HepG2 (cell line): ENCODE measurements around the gene POLRMT. TPM values are rescaled to one million over a fixed set of nuclear protein-coding genes. Genes with fewer than 3 reads are reported as not detected.
"Not testable (repeated sequence)": the region's sequence is repeated elsewhere in the genome, so short reads cannot be mapped to it uniquely, and the experiment has no call there.

Source experiments
- ATAC-seq: fragments of 200-7000 bp; cut with Tn5 transposase; 3 replicates; pipeline ENCODE4 v1.9.1; 2020; ENCODE audit warnings: mild to moderate bottlenecking, moderate library complexity
- BruUV-seq: library from RNA; stranded (reverse); fragments of 400-500 nt; replicated peaks from 2 replicates; lab custom pipeline; 2021; lab: Mats Ljungman, UMichigan
- CTCF ChIA-PET: fragments of 300-600 bp; formaldehyde crosslinking; extraction: SDS; loops from one replicate; lab custom pipeline; 2021; ENCODE audit warnings: low total read pairs, inconsistent platforms, low intra/inter-chr PET ratio; lab: Yijun Ruan, JAX
- POLR2A ChIA-PET: fragments of 350-600 bp; sonication (Branson Sonifier 250); formaldehyde crosslinking; loops from one replicate; lab custom pipeline; 2020; ENCODE audit warnings: antibody characterized with exemption, inconsistent platforms; lab: Yijun Ruan, JAX
- DNase-seq: peaks from one replicate; pipeline ENCODE4 v3.0.0-alpha.2; 2015; ENCODE audit warnings: low spot score
- FAIRE-seq: peaks from 3 replicates; lab custom pipeline; 2011; peaks lifted over from hg19 to GRCh38; lab: Jason Lieb, UNC
- H2AFZ ChIP-seq: one replicate; pipeline ENCODE4 v1.6.1; 2011; ENCODE audit warnings: low read length, inconsistent platforms
- H3K27ac ChIP-seq: fragments of 300-600 bp; 3 replicates; pipeline ENCODE4 v1.8.0; 2011; ENCODE audit warnings: mixed run types, mild to moderate bottlenecking, mixed read lengths, low read length, inconsistent platforms; ENCODE audit not compliant: insufficient read depth; ENCODE audit errors: extremely low read length
- H3K27me3 ChIP-seq, 2 experiments: fragments of 200-600 bp in 1 of 2; 2 replicates in 1 of 2; 3 replicates in 1 of 2; pipeline versions ENCODE4 v1.6.0 to v1.8.0; 2011; ENCODE audit warnings: low read length in 2 of 2, mild to moderate bottlenecking in 2 of 2, moderate library complexity in 2 of 2, inconsistent platforms in 1 of 2; ENCODE audit not compliant: insufficient read depth in 2 of 2, control insufficient read depth in 1 of 2
- H3K36me3 ChIP-seq, 2 experiments: fragments of 200-600 bp in 1 of 2; replicated peaks in 1 of 2; 2 replicates in 1 of 2; 3 replicates in 1 of 2; pipeline versions ENCODE4 v1.5.1 to v1.8.0; 2011; ENCODE audit warnings: low read length in 2 of 2, inconsistent platforms in 1 of 2; ENCODE audit not compliant: insufficient read depth in 2 of 2, control insufficient read depth in 1 of 2
- H3K4me1 ChIP-seq: 2 replicates; pipeline ENCODE4 v1.5.1; 2012; ENCODE audit warnings: low read length, inconsistent platforms; ENCODE audit not compliant: insufficient read depth
- H3K4me2 ChIP-seq: 2 replicates; pipeline ENCODE4 v1.6.0; 2011; ENCODE audit warnings: low read depth, low read length, inconsistent platforms
- H3K4me3 ChIP-seq, 3 experiments: fragments of 200-600 bp in 1 of 3; sonication (generic), shearing (Covaris generic) in 1 of 3; replicated peaks in 1 of 3; 2 replicates each; pipeline ENCODE4 v1.5.1; 2011 to 2016; ENCODE audit warnings: low read length in 3 of 3, inconsistent platforms in 2 of 3, low read depth in 2 of 3, mild to moderate bottlenecking in 2 of 3, control low read depth in 1 of 3, mixed read lengths in 1 of 3; ENCODE audit not compliant: insufficient read depth in 1 of 3
- H3K79me2 ChIP-seq: one replicate; pipeline ENCODE4 v1.6.1; 2011; ENCODE audit warnings: low read length, inconsistent platforms; ENCODE audit not compliant: insufficient read depth
- H3K9ac ChIP-seq: 2 replicates; pipeline ENCODE4 v1.6.0; 2011; ENCODE audit warnings: mild to moderate bottlenecking, low read depth, low read length, inconsistent platforms; ENCODE audit not compliant: insufficient read depth
- H3K9me3 ChIP-seq: 2 replicates; pipeline ENCODE4 v1.5.1; 2012; ENCODE audit warnings: mild to moderate bottlenecking, low read length
- H4K20me1 ChIP-seq: 2 replicates; pipeline ENCODE4 v1.6.0; 2011; ENCODE audit warnings: inconsistent platforms, mild to moderate bottlenecking, low read length, moderate library complexity; ENCODE audit not compliant: insufficient read depth
- WGBS: methylation state at CpG from one replicate; pipeline ENCODE4 v1.1.6; 2017; ENCODE audit warnings: low lambda C conversion rate; 5-methylcytosine and 5-hydroxymethylcytosine counted together
- in situ Hi-C: cut with HindIII; loops from 2 replicates; pipeline ENCODE4 v1.10.0; 2017; ENCODE audit warnings: low pct_unique_long_range_greater_than_20kb; ENCODE audit not compliant: extremely low pct_ligation_motif_present
- intact Hi-C: fragments of 100-400 bp; cut with micrococcal nuclease; formaldehyde crosslinking; loops from one replicate; pipeline ENCODE4 v1.10.0; 2022; ENCODE audit not compliant: unreplicated experiment
- polyA plus RNA-seq, 8 experiments: library from polyadenylated mRNA; depleted of rRNA in 3 of 8; stranded (reverse) in 7 of 8; unstranded in 1 of 8; fragments of >200 nt; fragmentation: Illumina TruSeq in 4 of 8; extraction: Trizol in 4 of 8; gene quantifications; 2 replicates each; pipeline versions ENCODE4 v1.2.1 to v1.2.3, GENCODE V29; 2011 to 2016; ENCODE audit warnings: low read depth in 4 of 8, missing spikeins in 1 of 8, mixed read lengths in 1 of 8; ENCODE audit not compliant: insufficient read depth in 1 of 8
- total RNA-seq, 5 experiments: library from RNA; depleted of rRNA; stranded (reverse); fragments of >200 nt; fragmentation: Illumina TruSeq; extraction: Trizol; gene quantifications; 2 replicates each; pipeline ENCODE4 v1.2.3, GENCODE V29; 2016; ENCODE audit warnings: low read depth in 1 of 5
- TF ChIP-seq, protein P1 (sequence below): sonication (generic); formaldehyde crosslinking; IDR thresholded peaks from 2 replicates; pipeline ENCODE4 v1.4.0; 2020; ENCODE audit warnings: missing genetic modification reagents

Gene POLRMT
- total and polyA plus RNA-seq, 2 of the 13 experiments (the other 11 are each of a cell fraction or from before 2014, with no cell fraction given), result 78.0 to 101 TPM

GRCh38 chr19:603779-604178 is 29.6 kb downstream of the POLRMT start:
- DNase-seq, in situ Hi-C loops, H2AFZ ChIP-seq, H3K4me2 ChIP-seq, H4K20me1 ChIP-seq, H3K27ac ChIP-seq, BruUV-seq, H3K27me3 ChIP-seq, POLR2A ChIA-PET, FAIRE-seq, ATAC-seq, H3K9ac ChIP-seq, H3K79me2 ChIP-seq, H3K9me3 ChIP-seq, intact Hi-C loops, H3K36me3 ChIP-seq, H3K4me3 ChIP-seq, H3K4me1 ChIP-seq: not testable (repeated sequence)
- TF ChIP-seq, protein P1, sequence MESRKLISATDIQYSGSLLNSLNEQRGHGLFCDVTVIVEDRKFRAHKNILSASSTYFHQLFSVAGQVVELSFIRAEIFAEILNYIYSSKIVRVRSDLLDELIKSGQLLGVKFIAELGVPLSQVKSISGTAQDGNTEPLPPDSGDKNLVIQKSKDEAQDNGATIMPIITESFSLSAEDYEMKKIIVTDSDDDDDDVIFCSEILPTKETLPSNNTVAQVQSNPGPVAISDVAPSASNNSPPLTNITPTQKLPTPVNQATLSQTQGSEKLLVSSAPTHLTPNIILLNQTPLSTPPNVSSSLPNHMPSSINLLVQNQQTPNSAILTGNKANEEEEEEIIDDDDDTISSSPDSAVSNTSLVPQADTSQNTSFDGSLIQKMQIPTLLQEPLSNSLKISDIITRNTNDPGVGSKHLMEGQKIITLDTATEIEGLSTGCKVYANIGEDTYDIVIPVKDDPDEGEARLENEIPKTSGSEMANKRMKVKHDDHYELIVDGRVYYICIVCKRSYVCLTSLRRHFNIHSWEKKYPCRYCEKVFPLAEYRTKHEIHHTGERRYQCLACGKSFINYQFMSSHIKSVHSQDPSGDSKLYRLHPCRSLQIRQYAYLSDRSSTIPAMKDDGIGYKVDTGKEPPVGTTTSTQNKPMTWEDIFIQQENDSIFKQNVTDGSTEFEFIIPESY (CRISPR knock-in tag), result peak; percentile 62; the same call in 1 of the 2 replicates
- 68% methylated on average over 20 of the region's 20 CpGs for WGBS
- CTCF ChIA-PET, result interaction anchor here (1.7 to 2.9 kb wide), 2 partner anchors 17 to 54 kb away, joined by 9 to 23 read pairs; no protein-coding TSS in a partner anchor

- H3K79me2 ChIP-seq, H3K36me3 ChIP-seq, H3K27ac ChIP-seq, H3K4me1 ChIP-seq, H3K27me3 ChIP-seq, H2AFZ ChIP-seq, H3K4me3 ChIP-seq, BruUV-seq, H3K9me3 ChIP-seq, H3K9ac ChIP-seq, H3K4me2 ChIP-seq, FAIRE-seq, intact Hi-C loops, POLR2A ChIA-PET, H4K20me1 ChIP-seq, DNase-seq, CTCF ChIA-PET, in situ Hi-C loops, ATAC-seq: not testable (repeated sequence)
- no CpG with 5 or more reads among the region's 13 CpGs for WGBS
Measured at GRCh38 chr19:603302-603639, 30.1 kb downstream of the POLRMT start.
